Measurements from ENCODE around the gene ADAMTS15.
"Not testable (repeated sequence)": the region's sequence is repeated elsewhere in the genome, so short reads cannot be mapped to it uniquely, and the experiment has no call there.

ADAMTS15 gene

DNA sequence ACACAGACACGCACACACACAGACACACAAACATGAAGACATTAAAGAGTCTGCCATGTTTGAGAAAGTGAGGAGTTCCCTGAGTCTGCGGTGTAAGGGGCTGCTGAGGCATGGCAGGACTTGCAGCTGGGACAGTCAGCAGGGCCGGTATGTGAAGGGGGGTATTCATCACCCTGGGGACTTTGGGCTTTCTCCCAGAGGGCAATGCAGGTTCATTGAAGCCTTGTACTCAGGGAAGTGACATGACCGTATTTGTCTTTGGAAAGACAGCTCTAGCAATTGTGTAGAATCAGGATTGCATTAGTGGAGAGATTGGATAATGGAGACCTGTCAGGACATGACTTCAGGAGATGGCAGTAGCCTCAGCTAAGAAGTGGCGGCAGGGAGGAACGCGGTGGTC is 10.6 kb upstream of the ADAMTS15 start:
- no peak for DNase-seq (ENCODE audit: low spot score)

- not testable (repeated sequence) for DNase-seq (ENCODE audit: low spot score)
Observed at GRCh38 chr11:130438401-130439159, 9.9 kb upstream of the ADAMTS15 start.

- peak; percentile 5 for DNase-seq (ENCODE audit: low spot score)
Observed at GRCh38 chr11:130439160-130439519, 9.3 kb upstream of the ADAMTS15 start.

- no peak for DNase-seq (ENCODE audit: low spot score)
Observed at GRCh38 chr11:130439876-130440275, 8.6 kb upstream of the ADAMTS15 start.

DNA sequence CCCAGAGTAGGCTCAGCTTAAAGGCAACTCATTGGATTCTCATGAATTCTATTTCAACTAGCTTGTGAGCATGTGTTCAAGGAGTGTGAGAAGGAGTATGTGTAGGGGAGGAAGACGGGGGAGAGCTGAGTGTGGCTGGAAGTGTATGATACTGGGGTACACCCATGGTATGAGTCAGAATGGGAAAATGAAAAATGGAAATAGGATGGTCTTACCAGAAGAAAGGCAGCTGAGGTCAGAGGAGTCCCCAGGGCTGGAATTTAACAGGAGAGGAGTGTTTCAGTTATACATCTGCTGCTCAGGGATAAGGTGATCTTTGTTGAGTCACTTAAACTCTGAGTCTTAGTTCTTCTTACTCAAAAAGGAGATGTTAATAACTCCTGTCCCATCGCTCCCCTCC is 6.7 kb upstream of the ADAMTS15 start:
- no peak for DNase-seq (ENCODE audit: low spot score)

- no peak for DNase-seq (ENCODE audit: low spot score)
Observed at GRCh38 chr11:130442737-130443136, 5.7 kb upstream of the ADAMTS15 start.

DNA sequence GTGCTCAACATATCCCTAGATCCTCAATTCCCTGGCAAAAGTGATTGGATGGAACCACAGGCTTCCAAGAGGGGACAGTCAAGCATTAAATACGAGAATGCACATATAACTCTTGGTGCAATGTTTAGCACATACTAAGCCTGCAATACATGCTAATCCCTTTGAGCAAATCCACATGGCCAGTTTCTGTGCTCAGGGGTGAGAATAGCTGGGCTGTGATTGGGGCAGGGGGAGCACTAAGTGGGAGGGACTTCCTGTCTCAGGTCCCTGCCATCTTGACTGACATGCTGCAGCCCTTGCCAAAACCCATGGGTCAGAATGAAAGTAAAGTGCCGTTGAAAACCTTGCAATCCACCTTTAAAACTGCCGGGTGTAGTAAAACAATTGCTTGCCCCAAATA is 2.7 kb upstream of the ADAMTS15 start:
- no peak for DNase-seq (ENCODE audit: low spot score)

GRCh38 chr11:130448039-130448415 is 418 bp upstream of the ADAMTS15 start:
- no peak for DNase-seq (ENCODE audit: low spot score)

DNA sequence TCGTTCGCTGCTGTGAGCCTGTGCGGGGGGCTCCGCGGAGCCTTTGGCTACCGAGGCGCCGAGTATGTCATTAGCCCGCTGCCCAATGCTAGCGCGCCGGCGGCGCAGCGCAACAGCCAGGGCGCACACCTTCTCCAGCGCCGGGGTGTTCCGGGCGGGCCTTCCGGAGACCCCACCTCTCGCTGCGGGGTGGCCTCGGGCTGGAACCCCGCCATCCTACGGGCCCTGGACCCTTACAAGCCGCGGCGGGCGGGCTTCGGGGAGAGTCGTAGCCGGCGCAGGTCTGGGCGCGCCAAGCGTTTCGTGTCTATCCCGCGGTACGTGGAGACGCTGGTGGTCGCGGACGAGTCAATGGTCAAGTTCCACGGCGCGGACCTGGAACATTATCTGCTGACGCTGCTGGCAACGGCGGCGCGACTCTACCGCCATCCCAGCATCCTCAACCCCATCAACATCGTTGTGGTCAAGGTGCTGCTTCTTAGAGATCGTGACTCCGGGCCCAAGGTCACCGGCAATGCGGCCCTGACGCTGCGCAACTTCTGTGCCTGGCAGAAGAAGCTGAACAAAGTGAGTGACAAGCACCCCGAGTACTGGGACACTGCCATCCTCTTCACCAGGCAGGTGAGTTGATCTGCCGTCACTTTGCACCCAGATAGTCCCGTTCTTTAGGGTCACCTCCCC is 1.0 kb downstream of the ADAMTS15 start:
- DNase-seq (ENCODE audit: low spot score): no peak

- no peak for DNase-seq (ENCODE audit: low spot score)
Observed at GRCh38 chr11:130449996-130450769, 1.7 kb downstream of the ADAMTS15 start.

GRCh38 chr11:130451231-130452019 is 3.0 kb downstream of the ADAMTS15 start:
- DNase-seq (ENCODE audit: low spot score): no peak

DNA sequence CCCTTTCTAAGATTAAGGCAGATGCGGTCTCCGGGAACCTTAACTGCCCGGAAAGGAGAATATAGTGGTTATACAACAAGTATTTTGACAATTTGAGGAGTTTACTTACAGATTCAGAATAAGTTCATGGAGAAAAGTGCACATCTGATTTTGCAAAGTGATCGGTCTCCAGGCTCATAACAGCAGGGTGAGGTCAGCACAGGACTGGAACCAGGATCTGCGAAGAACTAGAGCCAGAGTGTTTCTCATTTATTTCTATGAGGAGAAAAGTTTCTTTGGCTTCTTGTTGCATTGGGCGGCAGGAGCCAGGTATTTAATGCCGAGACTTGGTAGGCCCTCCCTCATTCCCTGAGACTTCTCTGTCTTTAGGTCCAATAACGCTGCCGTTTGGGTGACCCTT is 3.7 kb downstream of the ADAMTS15 start:
- DNase-seq (ENCODE audit: low spot score): no peak

DNA sequence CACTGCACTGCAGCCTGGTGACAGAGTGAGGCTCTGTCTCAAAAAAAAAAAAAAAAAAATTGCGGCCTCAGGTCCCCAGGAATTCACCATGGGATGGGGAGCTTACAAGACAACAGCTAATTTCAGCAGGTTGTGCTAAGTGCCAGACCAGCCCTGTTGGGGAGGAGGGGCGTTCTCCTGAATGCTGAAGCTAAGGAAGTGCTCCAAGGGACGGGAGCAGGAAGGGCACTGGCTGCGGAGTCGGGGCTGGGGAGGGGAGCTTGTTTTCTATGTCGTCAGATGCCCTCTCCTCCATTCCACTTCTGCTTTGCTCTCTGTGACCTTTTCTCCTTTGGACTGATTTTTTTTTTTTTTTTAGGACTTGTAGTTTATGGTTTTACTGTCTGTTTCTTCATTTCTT is 4.5 kb downstream of the ADAMTS15 start:
- no peak for DNase-seq (ENCODE audit: low spot score)

- no peak for DNase-seq (ENCODE audit: low spot score)
Observed at GRCh38 chr11:130454491-130455252, 6.2 kb downstream of the ADAMTS15 start.

- DNase-seq (ENCODE audit: low spot score): no peak
Observed at GRCh38 chr11:130455483-130456127, 7.2 kb downstream of the ADAMTS15 start.

GRCh38 chr11:130456286-130456685 is 7.8 kb downstream of the ADAMTS15 start:
- DNase-seq (ENCODE audit: low spot score): no peak

DNA sequence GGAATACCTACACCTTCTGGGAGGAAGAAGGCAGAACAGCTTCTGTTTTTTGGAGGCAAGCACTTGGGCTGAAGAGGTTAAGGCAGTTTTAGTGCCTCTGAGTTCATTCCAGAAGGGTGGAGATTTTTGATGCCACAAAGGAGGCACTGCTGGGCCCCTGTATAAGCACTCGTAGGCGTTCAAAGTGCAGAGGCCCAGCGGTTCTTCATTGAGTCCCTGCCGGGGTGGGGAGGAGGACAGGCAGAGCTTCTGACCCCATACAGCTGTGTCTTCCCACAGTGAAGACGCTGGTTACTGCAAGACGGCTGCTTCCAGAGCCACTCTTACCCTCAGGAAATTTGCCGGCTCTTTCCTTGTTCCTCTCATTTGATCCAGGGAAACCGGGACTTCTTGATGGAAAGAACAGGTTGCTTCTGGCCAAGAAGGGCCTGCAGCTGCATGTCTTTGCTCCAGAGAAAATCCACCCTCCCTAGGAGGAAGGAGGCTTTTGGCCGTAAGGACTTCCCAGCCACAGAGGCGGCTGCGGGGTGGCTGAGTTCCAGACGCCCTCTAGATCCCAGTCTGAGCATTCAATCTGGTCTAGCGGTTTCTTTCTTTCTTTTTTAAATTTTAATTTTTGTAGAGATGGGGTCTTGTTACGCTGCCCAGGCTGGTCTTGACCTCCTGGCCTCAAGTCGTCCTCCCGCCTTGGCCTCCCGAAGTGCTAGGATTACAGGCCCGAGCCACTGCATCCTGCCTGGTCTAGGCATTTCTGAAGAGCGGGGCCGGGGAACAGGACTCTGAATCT is 9.4 kb downstream of the ADAMTS15 start:
- DNase-seq (ENCODE audit: low spot score): no peak

DNA sequence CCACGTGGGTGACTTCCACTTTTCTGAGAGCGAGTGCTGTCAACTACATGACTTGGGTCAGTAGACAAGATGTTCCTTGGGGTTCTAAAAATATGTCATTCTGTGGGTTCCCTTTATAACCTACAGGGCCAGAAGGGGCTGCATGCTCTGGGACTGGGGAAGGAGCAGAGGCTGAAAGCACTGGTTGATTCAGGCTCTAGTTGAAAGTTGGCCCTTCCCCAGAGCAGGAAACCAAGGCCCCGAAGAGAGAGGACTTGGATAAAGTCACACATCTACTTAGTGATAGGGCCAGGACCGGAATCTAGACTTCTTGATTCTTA is 9.9 kb downstream of the ADAMTS15 start:
- DNase-seq (ENCODE audit: low spot score): no peak

DNA sequence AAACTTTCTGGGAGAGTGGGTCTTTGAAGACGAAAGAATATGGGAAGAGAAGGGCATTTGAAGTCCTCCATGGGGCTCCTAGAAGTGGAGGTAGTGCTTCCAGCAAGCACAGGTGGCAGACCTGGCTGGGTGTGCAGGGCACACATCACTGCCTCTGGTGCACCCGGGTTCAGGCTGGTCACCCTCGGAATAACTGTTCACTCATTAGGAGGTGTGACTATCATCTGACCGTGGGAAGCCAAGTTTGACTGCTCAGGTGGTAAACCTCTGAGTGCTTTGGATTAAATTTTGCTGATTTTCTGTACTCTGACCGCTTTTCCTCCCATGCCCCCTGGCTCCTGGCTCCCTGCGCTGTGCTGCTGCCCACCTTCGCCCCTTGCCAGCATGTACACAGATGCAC is 11.1 kb downstream of the ADAMTS15 start:
- no peak for DNase-seq (ENCODE audit: low spot score)

Data from CD4-positive, alpha-beta T cell treated with Interleukin-6 at 100 ng/mL for 8 hours (primary cell).